Jurkat, Clone E6-1 (cell line): ENCODE results near the gene CADM2.

Experiments used
- DNase-seq: peaks from one replicate; pipeline ENCODE4 v3.0.0-alpha.2; 2011; ENCODE audit warnings: low read depth, low spot score
- H3K4me3 ChIP-seq: 2 replicates; pipeline ENCODE4 v1.5.1; 2011; ENCODE audit warnings: mild to moderate bottlenecking, low read length, control low read depth, moderate library complexity

The CADM2 gene

DNA sequence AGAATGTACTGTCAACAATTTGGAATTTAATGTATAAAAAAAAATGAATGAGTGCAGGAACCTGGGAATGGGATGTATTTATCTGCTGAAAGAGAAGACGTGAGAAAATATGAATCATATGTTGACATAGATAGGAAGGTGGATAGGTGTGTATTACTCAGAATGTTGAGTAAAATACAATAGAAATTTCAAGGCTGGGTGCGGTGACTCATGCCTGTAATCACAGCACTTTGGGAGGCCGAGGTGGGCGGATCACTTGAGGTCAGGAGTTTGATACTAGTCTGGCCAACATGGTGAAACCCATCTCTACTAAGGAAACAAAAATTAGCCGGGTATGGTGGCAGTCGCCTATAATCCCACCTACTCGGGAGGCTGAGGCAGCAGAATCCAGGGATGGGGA lies 202.8 kb downstream of the CADM2 start:
- no peak for DNase-seq
- no peak overlapping the region for H3K4me3 ChIP-seq

GRCh38 chr3:85162905-85163304 lies 204.1 kb downstream of the CADM2 start:
- no peak overlapping the region for H3K4me3 ChIP-seq
- DNase-seq, result no peak

- no peak overlapping the region for H3K4me3 ChIP-seq
- DNase-seq, result no peak
Observed at GRCh38 chr3:85164436-85164835, 205.6 kb downstream of the CADM2 start.

- DNase-seq, result no peak
- no peak overlapping the region for H3K4me3 ChIP-seq
Observed at GRCh38 chr3:85167576-85167975, 208.8 kb downstream of the CADM2 start.

DNA sequence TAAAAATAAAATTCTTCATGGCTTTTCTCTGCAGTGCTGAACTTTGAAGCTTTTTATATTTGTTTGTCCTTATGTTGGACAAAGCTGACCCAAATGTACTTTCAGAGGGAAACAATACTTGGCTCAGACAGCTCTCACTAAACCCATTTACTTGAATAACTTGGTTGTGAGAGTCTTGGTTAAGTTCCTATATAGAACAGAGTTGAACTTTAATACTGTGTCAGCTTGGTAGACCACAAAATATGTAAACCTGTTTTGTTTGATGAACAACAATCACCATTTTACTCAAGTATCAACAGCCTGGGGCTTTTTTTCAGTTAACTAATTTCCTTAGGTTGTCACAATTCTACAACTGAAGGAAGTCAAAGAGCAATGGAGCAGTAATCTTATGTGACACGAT lies 211.9 kb downstream of the CADM2 start:
- no peak for DNase-seq
- H3K4me3 ChIP-seq, result no peak overlapping the region

DNA sequence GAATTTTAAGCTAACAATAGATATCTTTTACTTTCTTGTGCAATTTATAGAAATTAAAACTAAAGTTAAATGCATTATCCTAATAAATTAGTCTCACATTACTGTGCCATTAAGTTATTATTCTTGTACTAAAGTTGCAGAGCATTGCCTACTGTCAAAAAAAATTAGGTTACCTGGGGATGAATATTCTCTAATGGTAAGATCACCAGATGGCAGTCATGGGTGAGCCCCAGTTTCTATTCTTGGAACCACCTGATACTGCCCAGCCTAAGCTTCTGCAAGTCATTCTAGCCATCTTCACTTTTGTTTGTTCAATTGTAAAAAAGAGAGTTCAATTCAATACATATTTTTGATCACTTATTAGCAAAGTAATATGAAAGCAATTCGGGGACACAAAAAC lies 213.2 kb downstream of the CADM2 start:
- no peak for DNase-seq
- no peak overlapping the region for H3K4me3 ChIP-seq

DNA sequence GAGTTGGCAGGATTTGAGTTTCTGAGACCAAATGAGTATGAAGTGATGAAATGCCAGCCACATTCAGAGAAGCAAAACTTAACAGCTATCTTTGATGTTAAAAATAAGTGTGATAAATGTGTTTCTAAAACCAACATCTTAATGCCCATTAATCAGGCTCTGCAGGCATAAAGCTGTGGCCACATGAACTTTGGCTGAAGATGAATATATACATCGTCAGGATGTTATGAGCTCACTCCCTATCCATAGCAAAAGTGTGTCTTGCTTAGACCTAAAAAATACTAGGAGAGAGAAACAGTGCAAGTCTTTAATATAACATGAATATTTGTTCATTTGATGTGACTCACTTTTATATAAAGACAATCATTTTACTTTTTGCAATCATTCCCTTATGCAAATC lies 218.0 kb downstream of the CADM2 start:
- DNase-seq, result no peak
- no peak overlapping the region for H3K4me3 ChIP-seq

- no peak for DNase-seq
- no peak overlapping the region for H3K4me3 ChIP-seq
Observed at GRCh38 chr3:85182975-85183752, 224.4 kb downstream of the CADM2 start.

GRCh38 chr3:85185495-85185894 lies 226.7 kb downstream of the CADM2 start:
- no peak for DNase-seq
- H3K4me3 ChIP-seq, result no peak overlapping the region

DNA sequence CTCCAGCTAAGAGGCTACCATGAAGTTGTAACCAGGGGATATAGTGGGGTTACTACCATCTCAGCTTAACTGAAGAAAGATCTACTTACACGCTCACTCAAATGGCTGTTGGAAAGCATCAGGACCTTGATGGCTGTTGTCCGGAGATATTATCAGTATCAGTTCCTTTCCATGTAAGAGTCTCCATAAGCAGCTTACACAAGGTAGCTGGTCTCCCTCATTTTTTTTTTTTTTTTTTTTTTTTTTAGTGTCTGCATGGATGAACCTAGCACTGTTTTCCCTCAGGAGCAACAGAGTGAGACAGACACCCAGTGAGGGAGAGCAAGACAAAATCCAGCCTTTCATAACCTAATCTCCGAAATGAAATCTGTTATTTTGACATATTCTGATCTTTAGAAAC lies 230.9 kb downstream of the CADM2 start:
- DNase-seq, result no peak
- no peak overlapping the region for H3K4me3 ChIP-seq

- no peak overlapping the region for H3K4me3 ChIP-seq
- DNase-seq, result no peak
Observed at GRCh38 chr3:85193565-85193964, 234.8 kb downstream of the CADM2 start.

- no peak for DNase-seq
- no peak overlapping the region for H3K4me3 ChIP-seq
Observed at GRCh38 chr3:85208650-85209049, 249.9 kb downstream of the CADM2 start.

DNA sequence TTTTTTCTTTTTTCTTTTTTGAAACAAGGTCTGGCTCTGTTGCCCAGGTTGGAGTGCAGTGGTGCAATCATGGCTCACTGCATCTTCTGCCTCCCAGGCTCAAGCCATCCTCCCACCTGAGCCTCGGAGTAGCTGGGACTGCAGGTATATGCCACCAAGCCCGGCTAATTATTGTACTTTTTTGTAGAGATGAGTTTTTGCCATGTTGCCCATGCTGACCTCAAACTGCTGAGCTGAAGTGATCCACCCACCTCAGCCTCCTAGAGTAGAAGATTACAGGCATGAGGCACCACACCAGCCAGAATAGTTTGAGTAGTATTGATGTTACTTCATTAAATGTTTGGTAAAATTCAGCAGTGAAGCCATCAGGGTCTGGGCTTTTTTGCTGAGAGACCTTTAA lies 251.8 kb downstream of the CADM2 start:
- H3K4me3 ChIP-seq, result no peak overlapping the region
- no peak for DNase-seq

GRCh38 chr3:85228966-85229365 lies 270.2 kb downstream of the CADM2 start:
- DNase-seq, result no peak
- H3K4me3 ChIP-seq, result no peak overlapping the region

DNA sequence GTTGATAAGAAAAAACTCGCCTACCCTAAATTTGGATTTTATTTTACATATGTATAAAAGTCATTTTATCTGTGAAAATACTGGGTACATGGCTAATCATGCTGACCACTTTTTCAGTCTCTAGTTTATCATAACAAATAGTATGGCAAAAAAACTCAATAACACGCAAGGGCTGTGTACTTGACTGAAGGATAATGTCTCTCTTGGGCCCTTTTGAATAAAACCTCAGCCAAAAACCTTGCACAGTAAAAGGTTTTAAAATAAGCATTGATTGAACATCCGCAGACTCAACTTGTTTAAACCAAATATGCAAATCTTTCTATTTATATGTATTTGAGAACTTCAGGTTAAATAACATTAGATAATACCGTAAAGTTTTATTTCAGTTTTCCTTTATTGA lies 285.3 kb downstream of the CADM2 start:
- H3K4me3 ChIP-seq, result no peak overlapping the region
- DNase-seq, result no peak

DNA sequence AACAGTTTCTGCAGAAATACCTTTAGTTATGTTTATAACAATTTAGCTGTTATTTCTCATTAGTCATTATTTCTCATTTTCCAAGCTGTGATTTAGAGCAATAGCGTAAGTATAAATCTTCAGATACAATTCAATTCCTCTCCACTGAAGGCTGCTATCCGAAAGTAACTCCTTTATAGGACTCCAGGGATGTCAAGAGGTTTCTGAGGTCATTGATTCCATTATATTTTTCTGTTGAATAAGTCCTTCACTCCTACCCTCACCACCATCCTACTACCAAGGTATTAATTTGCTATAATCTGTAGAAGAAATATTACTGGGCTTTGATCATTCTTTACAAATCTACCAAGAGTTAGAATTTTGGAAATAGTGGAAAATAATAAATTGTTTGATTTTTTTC lies 285.7 kb downstream of the CADM2 start:
- DNase-seq, result no peak
- H3K4me3 ChIP-seq, result no peak overlapping the region

- no peak for DNase-seq
- no peak overlapping the region for H3K4me3 ChIP-seq
Observed at GRCh38 chr3:85251766-85252165, 293.0 kb downstream of the CADM2 start.

DNA sequence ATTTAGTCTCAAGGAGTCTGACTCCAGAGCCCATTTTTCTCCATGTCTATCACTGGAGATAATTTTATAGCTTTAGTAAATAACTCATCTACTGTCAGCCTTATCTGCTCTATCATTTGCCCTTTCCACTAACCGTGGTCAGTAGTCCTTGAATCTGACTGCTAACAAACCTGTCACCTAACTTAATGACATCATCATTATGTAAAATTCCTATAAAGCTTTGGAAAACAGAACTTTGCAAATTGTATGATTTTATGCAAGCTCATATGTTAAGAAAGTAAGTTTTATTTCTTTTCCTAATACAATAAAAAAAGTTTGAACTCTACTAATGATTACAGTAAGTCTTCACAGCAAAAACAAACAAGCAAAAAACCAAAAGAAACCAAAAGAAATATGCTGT lies 293.9 kb downstream of the CADM2 start:
- H3K4me3 ChIP-seq, result no peak overlapping the region
- no peak for DNase-seq

- DNase-seq, result no peak
- no peak overlapping the region for H3K4me3 ChIP-seq
Observed at GRCh38 chr3:85254738-85255137, 295.9 kb downstream of the CADM2 start.

- H3K4me3 ChIP-seq, result no peak overlapping the region
- no peak for DNase-seq
Observed at GRCh38 chr3:85255949-85256348, 297.2 kb downstream of the CADM2 start.

- no peak overlapping the region for H3K4me3 ChIP-seq
- no peak for DNase-seq
Observed at GRCh38 chr3:85258326-85258725, 299.5 kb downstream of the CADM2 start.
